Adipocyte (in vitro differentiated cells): Measurements from ENCODE around the gene TMED10.

ENCODE experiments used
- DNase-seq: peaks from one replicate; pipeline ENCODE4 v3.0.0-alpha.2; 2015; ENCODE audit warnings: low read depth
- H3K27me3 ChIP-seq: replicated peaks from 2 replicates; pipeline ENCODE4 v1.7.0; 2013; ENCODE audit warnings: mild to moderate bottlenecking, low read length, moderate library complexity; ENCODE audit not compliant: control insufficient read depth, insufficient read depth
- H3K36me3 ChIP-seq: 2 replicates; pipeline ENCODE4 v1.7.0; 2013; ENCODE audit warnings: low read length, mild to moderate bottlenecking, moderate library complexity; ENCODE audit not compliant: control insufficient read depth, insufficient read depth, severe bottlenecking
- H3K4me1 ChIP-seq: 2 replicates; pipeline ENCODE4 v1.7.0; 2013; ENCODE audit warnings: mild to moderate bottlenecking, low read length, moderate library complexity; ENCODE audit not compliant: control insufficient read depth, insufficient read depth
- H3K4me3 ChIP-seq: 2 replicates; pipeline ENCODE4 v1.7.0; 2013; ENCODE audit warnings: mild to moderate bottlenecking, low read length, moderate library complexity
- H3K9ac ChIP-seq: 2 replicates; pipeline ENCODE4 v1.7.0; 2013; ENCODE audit warnings: mild to moderate bottlenecking, low read length, moderate library complexity
- H3K9me3 ChIP-seq: 2 replicates; pipeline ENCODE4 v1.7.0; 2013; ENCODE audit warnings: mild to moderate bottlenecking, low read length, moderate library complexity; ENCODE audit not compliant: control insufficient read depth

TMED10 gene

DNA sequence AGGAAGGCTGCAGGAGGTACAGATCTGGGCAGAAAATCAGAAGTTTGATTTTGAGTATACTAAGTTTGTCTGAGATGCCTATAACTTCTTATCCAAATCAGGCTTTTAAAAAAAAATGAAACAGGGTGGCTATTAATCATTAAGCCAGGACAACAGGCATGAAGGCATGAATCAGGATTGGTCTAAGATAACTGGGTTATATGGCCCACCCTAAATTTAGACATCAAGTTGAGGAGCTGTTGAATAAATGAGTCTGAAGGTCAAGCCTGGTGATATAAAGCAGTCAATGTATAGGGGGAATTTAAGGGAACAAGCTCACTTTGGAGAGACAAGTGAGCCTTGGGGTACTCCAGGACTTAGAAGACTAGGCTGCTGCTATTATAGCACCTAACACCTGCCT, 78.2 kb downstream of the TMED10 start:
- no peak overlapping the region for H3K9ac ChIP-seq
- no peak overlapping the region for H3K4me3 ChIP-seq
- no peak for DNase-seq
- no peaks in the 10 kb centered on the region for H3K27me3 ChIP-seq
- H3K9me3 ChIP-seq = no peaks in the 10 kb centered on the region
- H3K4me1 ChIP-seq = no peaks in the 10 kb centered on the region
- H3K36me3 ChIP-seq = peaks cover 84% of the 10 kb centered on the region

DNA sequence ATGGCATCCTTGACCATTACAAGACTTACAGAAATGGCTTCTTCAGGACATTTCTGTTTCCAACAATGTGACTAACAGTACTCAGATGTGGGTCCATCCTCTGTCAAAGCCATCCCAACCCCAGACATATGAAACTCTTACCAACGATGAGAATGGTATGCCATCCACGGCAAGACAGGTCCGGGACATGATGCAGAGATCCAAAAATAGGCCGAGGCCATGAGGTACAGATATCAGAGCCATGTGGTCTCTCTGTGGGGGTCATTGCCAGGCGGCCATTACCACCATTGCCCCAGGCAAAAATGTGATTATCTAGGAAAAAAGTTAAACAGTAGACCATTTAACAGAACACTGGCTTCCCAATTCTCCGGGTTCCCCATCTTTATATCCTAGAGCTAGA, 79.5 kb downstream of the TMED10 start:
- Histone ChIP-seq H3K9ac (no peak overlapping the region), H3K4me3 (no peak overlapping the region), H3K4me1 (no peaks in the 10 kb centered on the region), H3K36me3 (peaks cover 88% of the 10 kb centered on the region), H3K27me3 (no peaks in the 10 kb centered on the region), H3K9me3 (no peaks in the 10 kb centered on the region)
- no peak for DNase-seq

DNA sequence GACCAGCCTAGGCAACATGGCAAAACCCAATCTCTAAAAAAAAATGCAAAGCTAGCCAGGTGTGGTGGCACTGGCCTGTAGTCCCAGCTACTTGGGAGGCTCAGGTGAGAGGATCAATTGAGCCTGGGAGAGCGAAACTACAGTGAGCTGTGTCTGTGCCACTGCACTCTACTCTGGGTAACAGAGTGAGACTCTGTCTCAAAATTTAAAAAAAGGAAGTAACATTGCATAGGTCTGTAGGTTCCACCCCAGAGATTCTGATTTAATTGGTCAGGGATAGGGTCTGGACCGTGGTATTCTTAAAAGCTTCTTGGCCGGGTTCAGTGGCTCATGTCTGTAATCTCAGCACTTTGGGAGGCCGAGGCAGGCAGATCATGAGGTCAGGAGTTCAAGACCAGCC, 80.7 kb downstream of the TMED10 start:
- Histone ChIP-seq H3K36me3 (peaks cover 87% of the 10 kb centered on the region), H3K9ac (no peak overlapping the region), H3K27me3 (no peaks in the 10 kb centered on the region), H3K9me3 (no peaks in the 10 kb centered on the region), H3K4me1 (no peaks in the 10 kb centered on the region), H3K4me3 (no peak overlapping the region)
- DNase-seq = no peak

DNA sequence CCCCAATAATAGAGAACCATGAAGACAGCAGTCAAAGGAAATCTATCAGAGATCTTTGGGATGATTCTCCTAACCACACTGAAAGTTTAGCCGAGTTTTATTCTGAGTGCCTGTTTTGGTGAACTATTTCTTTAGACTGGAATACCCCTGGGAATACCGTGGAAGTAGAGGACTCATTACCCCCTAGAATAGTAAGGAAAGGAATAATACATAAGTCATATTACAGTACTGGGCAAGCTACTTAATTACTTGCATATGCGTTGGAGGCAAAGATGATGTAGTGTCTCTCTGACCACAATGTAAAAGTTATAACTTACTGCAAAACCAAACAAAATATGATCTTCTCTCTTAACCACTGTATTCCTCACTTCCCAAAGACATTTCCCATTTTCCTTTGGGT, 81.5 kb downstream of the TMED10 start:
- Histone ChIP-seq H3K9ac (no peak overlapping the region), H3K4me1 (no peaks in the 10 kb centered on the region), H3K36me3 (peaks cover 85% of the 10 kb centered on the region), H3K27me3 (no peaks in the 10 kb centered on the region), H3K4me3 (no peak overlapping the region), H3K9me3 (no peaks in the 10 kb centered on the region)
- DNase-seq = no peak

DNA sequence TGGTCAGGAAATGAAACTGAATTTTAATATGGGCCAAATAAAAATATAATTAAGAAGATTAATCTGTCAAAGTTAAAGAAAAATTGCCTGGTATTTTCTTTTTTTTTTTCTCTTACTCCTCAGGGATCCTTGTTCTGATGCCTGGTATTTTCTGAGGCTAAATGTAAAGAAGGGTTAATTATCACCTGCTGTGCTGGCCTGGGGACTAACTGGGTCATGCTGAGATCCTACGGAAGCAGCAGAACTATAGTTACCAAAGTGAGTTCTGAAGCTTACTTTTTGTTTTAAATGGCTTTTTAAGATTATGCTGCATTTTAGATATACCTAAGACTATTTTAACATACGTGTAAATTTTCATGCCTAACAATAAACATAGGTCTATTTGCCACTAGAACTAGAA, 83.7 kb downstream of the TMED10 start:
- no peak overlapping the region for H3K4me3 ChIP-seq
- H3K9me3 ChIP-seq = no peaks in the 10 kb centered on the region
- no peak overlapping the region for H3K9ac ChIP-seq
- peaks cover 75% of the 10 kb centered on the region for H3K36me3 ChIP-seq
- DNase-seq = no peak
- no peaks in the 10 kb centered on the region for H3K4me1 ChIP-seq
- no peaks in the 10 kb centered on the region for H3K27me3 ChIP-seq

DNA sequence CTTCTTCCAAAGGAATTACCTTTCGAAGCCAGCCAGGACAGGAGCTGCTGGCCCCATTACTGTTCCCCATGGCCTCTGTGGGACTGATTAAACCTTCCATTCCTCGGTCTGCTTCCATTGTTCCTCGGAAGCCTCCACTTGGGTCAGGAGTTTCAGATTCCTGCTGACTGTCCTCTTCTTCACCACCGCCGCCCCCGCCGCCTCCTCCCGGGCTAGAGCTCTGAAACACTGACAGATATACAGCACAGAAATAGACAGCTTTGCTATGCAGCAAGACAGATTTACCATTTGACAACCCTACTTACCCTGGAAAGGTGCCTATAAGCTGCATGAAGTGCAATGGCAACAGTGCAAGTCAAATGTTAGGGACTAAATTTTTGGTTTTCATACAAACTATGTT, 85.2 kb downstream of the TMED10 start:
- no peaks in the 10 kb centered on the region for H3K4me1 ChIP-seq
- H3K36me3 ChIP-seq = peaks cover 75% of the 10 kb centered on the region

DNA sequence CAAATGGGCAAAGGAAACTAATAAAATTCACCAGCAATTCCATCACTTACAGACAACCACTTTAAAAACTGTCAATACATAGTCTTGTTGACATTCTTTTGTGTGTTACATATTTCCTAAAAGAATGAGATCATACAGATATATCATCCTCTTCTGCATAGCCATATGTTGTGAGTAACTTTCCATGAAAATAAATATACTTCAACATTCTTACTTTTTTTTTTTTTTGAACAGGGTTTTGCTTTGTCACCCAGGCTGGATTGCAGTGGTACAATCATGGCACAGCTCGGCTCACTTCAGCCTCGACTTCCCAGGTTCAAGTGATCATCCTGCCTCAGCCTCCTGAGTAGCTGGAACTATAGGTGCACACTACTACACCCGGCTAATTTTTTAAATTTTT, 86.1 kb downstream of the TMED10 start:
- Histone ChIP-seq H3K9ac (no peak overlapping the region), H3K9me3 (no peaks in the 10 kb centered on the region), H3K36me3 (peaks cover 75% of the 10 kb centered on the region), H3K4me3 (no peak overlapping the region), H3K4me1 (no peaks in the 10 kb centered on the region), H3K27me3 (no peaks in the 10 kb centered on the region)
- DNase-seq = no peak

More for the DNA sequence above, 85.2 kb downstream of the TMED10 start:
- Histone ChIP-seq H3K9me3 (no peaks in the 10 kb centered on the region), H3K9ac (no peak overlapping the region), H3K4me3 (no peak overlapping the region), H3K27me3 (no peaks in the 10 kb centered on the region)
- no peak for DNase-seq

DNA sequence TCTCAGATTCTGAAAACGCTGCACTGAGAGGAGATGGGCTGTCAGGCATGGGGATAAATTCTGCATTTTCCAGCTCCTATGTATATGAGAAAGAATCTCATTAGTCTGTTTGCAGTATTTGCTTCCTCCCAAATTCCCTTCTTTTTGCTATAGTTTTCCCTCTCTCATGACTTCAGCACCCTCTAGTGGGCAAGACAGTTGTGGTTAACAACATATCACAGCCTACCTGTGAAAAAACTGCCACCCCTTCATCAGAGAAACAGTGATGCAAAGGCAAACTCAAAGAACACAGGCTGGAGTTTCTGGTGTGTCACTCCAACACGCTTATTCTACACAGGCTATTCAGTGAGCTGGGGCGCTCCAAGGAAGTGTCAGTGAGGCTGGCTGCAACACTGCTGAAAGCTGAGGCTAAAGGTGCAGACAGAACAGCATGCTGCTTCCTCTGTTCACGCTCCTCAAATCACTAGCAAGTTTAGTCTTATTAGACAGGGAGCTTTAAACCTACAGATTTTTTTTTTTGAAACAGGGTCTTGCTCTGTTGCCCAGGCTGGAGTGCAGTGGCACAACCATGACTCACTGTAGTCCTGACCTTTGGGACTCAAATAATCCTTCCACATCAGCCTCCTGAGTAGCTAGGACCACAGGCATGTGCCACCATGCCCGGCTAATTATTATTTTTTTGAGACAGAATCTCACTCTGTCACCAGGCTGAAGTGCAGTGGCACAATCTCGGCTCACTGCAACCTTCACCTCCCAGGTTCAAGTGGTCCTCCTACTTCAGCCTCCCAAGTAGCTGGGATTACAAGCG, 87.6 kb downstream of the TMED10 start:
- H3K4me3 ChIP-seq = no peak overlapping the region
- H3K27me3 ChIP-seq = no peaks in the 10 kb centered on the region
- H3K9me3 ChIP-seq = no peaks in the 10 kb centered on the region
- H3K4me1 ChIP-seq = no peaks in the 10 kb centered on the region
- H3K36me3 ChIP-seq = peaks cover 75% of the 10 kb centered on the region
- peak; percentile 91 for DNase-seq
- no peak overlapping the region for H3K9ac ChIP-seq

DNA sequence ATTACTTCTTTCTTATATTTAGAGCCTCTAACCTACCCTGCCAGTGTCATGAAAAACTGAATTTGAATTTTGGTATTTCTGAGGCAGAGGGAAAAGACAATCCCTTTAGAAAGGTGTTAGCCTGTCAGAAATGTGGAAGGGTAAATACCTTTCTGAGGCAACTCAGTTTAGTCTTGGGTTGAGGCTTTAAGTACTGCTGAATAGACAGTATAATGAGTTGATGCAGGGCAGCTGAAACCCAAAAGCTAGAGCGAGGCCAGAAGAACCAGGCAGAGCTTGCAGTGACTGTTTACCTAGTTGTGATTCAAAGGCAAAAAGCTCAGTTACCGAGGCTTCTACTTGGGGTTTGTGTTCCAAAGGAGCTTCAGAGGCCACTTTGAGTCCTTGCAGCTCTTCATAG, 88.3 kb downstream of the TMED10 start:
- Histone ChIP-seq H3K4me3 (no peak overlapping the region), H3K27me3 (no peaks in the 10 kb centered on the region), H3K9me3 (no peaks in the 10 kb centered on the region), H3K4me1 (no peaks in the 10 kb centered on the region), H3K36me3 (peaks cover 75% of the 10 kb centered on the region), H3K9ac (no peak overlapping the region)
- DNase-seq = no peak

DNA sequence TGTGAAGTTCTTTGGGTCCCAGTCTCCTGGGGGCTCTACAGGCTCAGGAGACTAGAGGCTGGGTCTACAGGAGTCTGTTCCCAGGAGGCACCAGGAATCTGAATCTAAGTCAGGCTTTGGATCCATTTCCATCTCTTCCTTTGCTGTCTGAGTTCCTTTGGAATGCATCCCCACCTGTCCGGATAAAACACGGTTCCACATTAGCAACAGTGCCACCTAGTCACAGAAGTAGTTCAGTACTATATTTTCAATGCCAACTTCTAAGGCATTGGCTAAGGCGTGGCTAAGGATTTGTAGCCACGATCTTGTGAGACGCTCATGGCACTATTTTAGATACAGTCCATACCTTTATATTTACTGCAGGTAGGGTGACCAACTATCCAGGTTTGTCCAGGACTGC, 91.9 kb downstream of the TMED10 start:
- peaks cover 14% of the 10 kb centered on the region for H3K4me1 ChIP-seq
- peaks cover 55% of the 10 kb centered on the region for H3K36me3 ChIP-seq
- H3K9ac ChIP-seq = no peak overlapping the region
- no peaks in the 10 kb centered on the region for H3K27me3 ChIP-seq
- H3K4me3 ChIP-seq = no peak overlapping the region
- no peaks in the 10 kb centered on the region for H3K9me3 ChIP-seq
- DNase-seq = no peak

DNA sequence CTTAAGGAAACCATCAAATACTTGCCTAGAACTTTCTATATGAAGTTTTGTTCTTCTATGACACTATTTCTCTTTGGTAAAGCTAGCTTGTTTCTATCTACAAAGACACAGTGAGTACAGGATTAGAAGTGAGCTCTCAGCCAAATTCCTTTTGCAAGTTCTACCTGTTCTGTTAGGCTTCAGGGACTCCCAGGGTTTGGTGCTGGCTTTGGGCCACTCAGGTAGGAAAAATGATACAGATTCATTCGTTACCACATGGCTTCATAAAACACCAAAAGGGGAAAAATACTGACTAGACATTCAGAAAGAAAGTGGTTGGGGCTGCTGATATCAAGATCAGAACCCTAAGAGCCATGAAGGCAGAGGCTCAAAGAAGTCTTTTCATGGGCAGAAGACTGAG, 93.1 kb downstream of the TMED10 start:
- DNase-seq = no peak
- no peak overlapping the region for H3K4me3 ChIP-seq
- peaks cover 14% of the 10 kb centered on the region for H3K4me1 ChIP-seq
- no peak overlapping the region for H3K9ac ChIP-seq
- H3K36me3 ChIP-seq = peaks cover 53% of the 10 kb centered on the region
- H3K9me3 ChIP-seq = no peaks in the 10 kb centered on the region
- no peaks in the 10 kb centered on the region for H3K27me3 ChIP-seq
